Mucosa of descending colon (tissue), 3 donors: ENCODE measurements around the gene ATP5MC2. TPM values are rescaled to one million over a fixed set of nuclear protein-coding genes. Genes with fewer than 3 reads are reported as not detected.

Experiments
- ATAC-seq: fragments of 200-7000 bp; cut with Tn5 transposase; one replicate; pipeline ENCODE4 v1.9.1; 2020; ENCODE audit warnings: mild to moderate bottlenecking, moderate library complexity
- DNase-seq, 3 donors: peaks; one replicate each; pipeline ENCODE4 v3.0.0-alpha.2; 2020
- H3K36me3 ChIP-seq: fragments of 200-600 bp; one replicate; pipeline ENCODE4 v1.8.0; 2021; ENCODE audit warnings: low read depth, mild to moderate bottlenecking
- H3K4me1 ChIP-seq: fragments of 200-600 bp; one replicate; pipeline ENCODE4 v1.8.0; 2021; ENCODE audit warnings: low read depth, mild to moderate bottlenecking
- H3K4me3 ChIP-seq: fragments of 200-600 bp; one replicate; pipeline ENCODE4 v1.8.0; 2021; ENCODE audit warnings: mild to moderate bottlenecking
- H3K9me3 ChIP-seq: fragments of 200-600 bp; one replicate; pipeline ENCODE4 v1.8.0; 2021; ENCODE audit warnings: mild to moderate bottlenecking
- intact Hi-C, 2 donors: fragments of 100-400 bp; cut with DNase I in 1 of 2; cut with micrococcal nuclease in 1 of 2; formaldehyde crosslinking; loops; one replicate each; pipeline versions ENCODE4 v1.11.0 to v1.11.1; 2022; cut with DNase I, micrococcal nuclease
- total RNA-seq, 3 donors: library from RNA; stranded (reverse); fragmentation: NEBNext Ultra II Directional in 2 of 3; extraction: Animal tissue kit (Norgen Biotek cat#: 25700) in 2 of 3; gene quantifications; one replicate each; pipeline versions ENCODE4 v1.2.1 to v1.2.4, GENCODE V29; 2021 to 2023
- TF ChIP-seq, protein P1 (sequence below): fragments of 200-600 bp; IDR thresholded peaks from one replicate; pipeline ENCODE4 v1.8.0; 2022; ENCODE audit warnings: antibody characterized with exemption, mild to moderate bottlenecking
- donor health status: DM: no; HTN: no; CAD: no; lungs with moderate emphysema.
- donor health status: DM: no; HTN: no; CAD: no.
- donor health status: DM: no; HTN: yes; CAD: no.

Gene ATP5MC2
- total RNA-seq, 3 donors from 2014 or later: 328 to 354 (median 349) TPM

DNA sequence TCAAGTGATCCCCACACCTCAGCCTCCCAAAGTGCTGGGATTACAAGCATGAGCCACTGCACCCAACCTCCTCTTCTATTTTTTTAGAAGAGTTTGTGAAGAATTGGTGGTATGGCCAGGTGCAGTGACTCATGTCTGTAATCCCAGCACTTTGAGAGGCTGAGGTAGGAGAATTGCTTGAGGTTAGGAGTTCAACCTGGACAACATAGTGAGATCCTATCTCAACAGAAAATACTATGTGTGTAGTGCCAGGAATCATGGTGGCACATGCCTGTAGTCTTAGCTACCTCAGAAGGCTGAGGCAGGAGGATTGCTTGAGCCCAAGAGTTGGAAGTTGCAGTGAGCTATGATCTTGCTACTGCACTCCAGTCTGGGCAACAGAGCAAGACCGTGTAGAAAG lies 44.2 kb downstream of the ATP5MC2 start:
- TF ChIP-seq, protein P1, sequence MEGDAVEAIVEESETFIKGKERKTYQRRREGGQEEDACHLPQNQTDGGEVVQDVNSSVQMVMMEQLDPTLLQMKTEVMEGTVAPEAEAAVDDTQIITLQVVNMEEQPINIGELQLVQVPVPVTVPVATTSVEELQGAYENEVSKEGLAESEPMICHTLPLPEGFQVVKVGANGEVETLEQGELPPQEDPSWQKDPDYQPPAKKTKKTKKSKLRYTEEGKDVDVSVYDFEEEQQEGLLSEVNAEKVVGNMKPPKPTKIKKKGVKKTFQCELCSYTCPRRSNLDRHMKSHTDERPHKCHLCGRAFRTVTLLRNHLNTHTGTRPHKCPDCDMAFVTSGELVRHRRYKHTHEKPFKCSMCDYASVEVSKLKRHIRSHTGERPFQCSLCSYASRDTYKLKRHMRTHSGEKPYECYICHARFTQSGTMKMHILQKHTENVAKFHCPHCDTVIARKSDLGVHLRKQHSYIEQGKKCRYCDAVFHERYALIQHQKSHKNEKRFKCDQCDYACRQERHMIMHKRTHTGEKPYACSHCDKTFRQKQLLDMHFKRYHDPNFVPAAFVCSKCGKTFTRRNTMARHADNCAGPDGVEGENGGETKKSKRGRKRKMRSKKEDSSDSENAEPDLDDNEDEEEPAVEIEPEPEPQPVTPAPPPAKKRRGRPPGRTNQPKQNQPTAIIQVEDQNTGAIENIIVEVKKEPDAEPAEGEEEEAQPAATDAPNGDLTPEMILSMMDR: no peak
- Histone ChIP-seq H3K36me3 (no peaks in the 10 kb centered on the region), H3K4me1 (peaks cover 4% of the 10 kb centered on the region), H3K9me3 (no peaks in the 10 kb centered on the region), H3K4me3 (no peak overlapping the region)
- intact Hi-C loops: no loop called here
- ATAC-seq (no peak), DNase-seq (no peak)

DNA sequence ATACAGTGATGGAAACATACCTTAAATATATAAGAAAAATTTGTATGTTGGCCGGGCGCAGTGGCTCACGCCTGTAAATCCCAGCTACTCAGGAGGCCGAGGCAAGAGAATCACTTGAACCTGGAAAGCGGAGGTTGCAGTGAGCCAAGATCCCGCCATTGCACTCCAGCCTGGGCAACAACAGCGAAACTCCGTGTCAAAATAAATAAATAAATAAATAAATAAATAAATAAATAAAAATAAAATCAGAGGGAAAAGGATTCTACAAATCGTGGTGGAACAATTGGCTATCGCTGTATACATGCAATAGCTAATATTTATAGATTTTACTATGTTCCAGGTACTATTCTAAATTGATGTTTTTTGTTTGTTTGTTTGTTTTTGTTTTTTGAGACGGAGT lies 48.0 kb downstream of the ATP5MC2 start:
- no peak for ATAC-seq
- intact Hi-C loops: no loop called here

DNA sequence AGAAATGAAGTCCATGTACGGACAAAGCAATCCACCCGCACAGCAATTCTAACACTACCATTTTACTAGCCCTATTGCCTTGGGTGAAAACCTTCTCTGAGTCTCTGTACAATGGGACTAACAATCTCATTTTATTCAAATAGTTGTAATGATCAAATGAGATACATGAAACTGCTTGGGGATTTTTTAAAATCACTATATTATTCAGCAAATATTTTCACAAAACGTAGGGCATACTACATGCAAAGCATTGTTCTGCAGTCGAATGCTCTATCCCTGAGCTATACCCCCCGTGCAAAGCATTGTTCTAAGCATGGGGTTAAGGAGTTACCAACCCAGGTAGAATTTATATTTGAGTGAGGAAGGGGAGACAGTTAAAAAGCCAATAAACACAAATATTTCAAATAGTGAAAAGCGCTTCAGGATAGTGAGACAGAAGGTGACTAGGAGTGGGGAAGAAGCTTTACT lies 49.1 kb downstream of the ATP5MC2 start:
- no peak for DNase-seq
- no peaks in the 10 kb centered on the region for H3K9me3 ChIP-seq
- H3K36me3 ChIP-seq: no peaks in the 10 kb centered on the region
- TF ChIP-seq, protein P1: no peak
- peaks cover 19% of the 10 kb centered on the region for H3K4me1 ChIP-seq
- ATAC-seq: no peak
- intact Hi-C loops: no loop called here
- no peak overlapping the region for H3K4me3 ChIP-seq

More for the DNA sequence above, 48.0 kb downstream of the ATP5MC2 start:
- Histone ChIP-seq H3K4me1 (peaks cover 19% of the 10 kb centered on the region), H3K36me3 (no peaks in the 10 kb centered on the region), H3K9me3 (no peaks in the 10 kb centered on the region), H3K4me3 (no peak overlapping the region)
- DNase-seq: no peak
- TF ChIP-seq, protein P1: no peak

DNA sequence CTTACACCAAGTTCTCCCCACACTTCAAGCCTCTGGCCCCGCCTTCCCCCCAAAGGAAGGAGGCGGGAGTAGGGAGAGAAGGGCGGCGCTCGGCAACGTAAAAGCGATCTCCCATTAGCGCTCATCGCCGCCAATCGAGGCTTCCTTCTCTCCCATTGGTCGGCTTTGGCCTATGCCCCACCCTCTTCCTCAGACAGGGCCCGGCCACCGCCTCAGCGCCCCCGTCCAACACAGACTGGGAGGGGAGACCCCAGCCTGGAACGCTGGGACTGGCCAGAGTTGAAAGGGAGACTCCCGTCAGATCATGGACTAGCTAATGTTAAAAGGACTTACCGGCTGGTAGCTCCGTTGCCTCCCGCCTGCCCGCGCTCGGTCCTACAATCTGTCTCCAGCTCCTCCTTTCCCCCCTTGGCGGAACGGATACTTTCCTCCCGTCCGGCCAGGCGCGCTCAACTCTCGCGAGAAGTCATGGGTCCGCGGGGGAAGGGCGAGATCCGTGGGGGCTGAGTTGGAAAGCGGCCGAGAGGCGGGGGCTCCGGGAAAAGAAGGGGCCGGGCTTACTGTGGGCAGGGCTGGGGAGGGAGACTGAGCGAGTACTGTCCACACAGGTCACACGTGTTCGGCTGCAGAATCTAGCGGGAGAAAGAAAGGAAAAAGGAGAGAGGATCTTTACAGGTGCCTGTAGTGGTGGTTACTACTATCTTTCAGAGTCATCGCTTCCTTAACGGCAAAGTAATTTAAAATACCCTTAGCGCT lies 49.8 kb downstream of the ATP5MC2 start, which contains the start of gene ATF7:
Gene ATF7, minus strand, starts transcription at position 437 of the 756 bp plus-strand sequence. CDS start 25,382 bp downstream, outside the sequence.
- H3K4me3 ChIP-seq: peak within 1 kb of the TSS; percentile 29
- no peaks in the 10 kb centered on the region for H3K36me3 ChIP-seq
- intact Hi-C loops: no loop called here
- TF ChIP-seq, protein P1: no peak
- DNase-seq: peak; percentile 98 to 100 (median 98)
- peaks cover 19% of the 10 kb centered on the region for H3K4me1 ChIP-seq
- H3K9me3 ChIP-seq: no peaks in the 10 kb centered on the region
- ATAC-seq: peak; percentile 96

DNA sequence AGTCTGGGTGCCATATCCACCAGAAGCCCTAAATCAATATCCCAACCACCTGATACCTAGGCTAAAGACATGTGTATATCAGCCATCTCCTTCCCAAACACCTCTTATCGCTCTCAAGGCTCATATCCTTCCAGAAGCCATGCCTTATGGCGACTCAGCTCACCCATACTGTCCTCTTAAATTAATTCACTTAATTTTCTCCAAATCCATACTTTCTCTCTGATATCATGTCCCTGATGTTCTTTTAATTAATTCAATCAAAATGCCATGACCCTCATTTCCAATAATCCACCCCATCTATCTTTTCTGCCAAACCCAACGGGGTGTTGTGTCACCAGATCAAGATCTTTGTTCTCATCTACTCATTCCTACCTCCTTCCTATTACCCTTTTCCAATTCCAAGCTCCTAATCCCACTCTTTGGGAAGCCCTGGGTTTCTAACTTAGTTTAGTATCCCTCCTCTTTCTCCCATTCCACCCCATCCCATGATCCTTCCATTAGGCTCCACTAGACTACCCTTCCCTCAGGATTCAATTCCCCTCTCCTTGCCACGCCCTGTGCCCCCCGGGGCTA lies 50.4 kb downstream of the ATP5MC2 start:
- Histone ChIP-seq H3K36me3 (no peaks in the 10 kb centered on the region), H3K9me3 (no peaks in the 10 kb centered on the region), H3K4me3 (peak overlapping the region; percentile 29), H3K4me1 (peaks cover 19% of the 10 kb centered on the region)
- no peak for DNase-seq
- ATAC-seq: no peak
- TF ChIP-seq, protein P1: no peak
- intact Hi-C loops: no loop called here
